ENCODE data around the gene RELL1. TPM values are rescaled to one million over a fixed set of nuclear protein-coding genes. Genes with fewer than 3 reads are reported as not detected.
A peak's percentile ranks its signal among the peaks of the same experiment; 100 is the strongest.

RELL1 gene
- total RNA-seq, 2 experiments from 2014 or later: 13.8 to 15.3 TPM

GRCh38 chr4:37667197-37668100 is 18.7 kb downstream of the RELL1 start:
- Mint-ChIP-seq H3K9me3 (no peaks in the 10 kb centered on the region), H3K4me3 (no peak overlapping the region), H3K36me3 (ENCODE audit: low read depth) (peaks cover 8% of the 10 kb centered on the region), H3K4me1 (ENCODE audit: low read depth) (peaks cover 63% of the 10 kb centered on the region), H3K27me3 (no peaks in the 10 kb centered on the region), H3K27ac (peak overlapping the region; percentile 44)
- POLR2A ChIA-PET: interaction anchor here (2.4 kb wide), 1 partner anchor 15 kb away, joined by 9 read pairs; no protein-coding TSS in a partner anchor
- no peak for DNase-seq
- no peak for ATAC-seq
- intact Hi-C loops (cut with micrococcal nuclease): no loop called here
- CTCF ChIA-PET: interaction anchor here (1.0 to 1.3 kb wide), 3 partner anchors 15 to 214 kb away, joined by 3 read pairs; a partner anchor contains a TSS
- TF ChIP-seq CTCF (IDR thresholded peaks at IDR 0.05): no peak

- Mint-ChIP-seq H3K27me3 (no peaks in the 10 kb centered on the region), H3K36me3 (ENCODE audit: low read depth) (peaks cover 8% of the 10 kb centered on the region), H3K4me3 (no peak overlapping the region), H3K9me3 (no peaks in the 10 kb centered on the region), H3K4me1 (ENCODE audit: low read depth) (peaks cover 59% of the 10 kb centered on the region), H3K27ac (peak overlapping the region; percentile 44)
- intact Hi-C loops (cut with micrococcal nuclease): no loop called here
- no peak for TF ChIP-seq CTCF (IDR thresholded peaks at IDR 0.05)
- ChIA-PET POLR2A (interaction anchor here (2.4 kb wide), 1 partner anchor 14 kb away, joined by 9 read pairs; no protein-coding TSS in a partner anchor), CTCF (interaction anchor here (1.0 to 1.3 kb wide), 3 partner anchors 16 to 213 kb away, joined by 3 read pairs; a partner anchor contains a TSS)
- DNase-seq: peak; percentile 49
- peak; percentile 70 for ATAC-seq
Observed at GRCh38 chr4:37666625-37667071, 19.5 kb downstream of the RELL1 start.

GRCh38 chr4:37665333-37666320 is 20.5 kb downstream of the RELL1 start:
- ChIA-PET CTCF (interaction anchor here (1.3 kb wide), 1 partner anchor 17 kb away, joined by 3 read pairs; no protein-coding TSS in a partner anchor), POLR2A (interaction anchor here (2.4 kb wide), 1 partner anchor 13 kb away, joined by 9 read pairs; no protein-coding TSS in a partner anchor)
- DNase-seq (no peak), ATAC-seq (no peak)
- Mint-ChIP-seq H3K4me1 (ENCODE audit: low read depth) (peaks cover 52% of the 10 kb centered on the region), H3K4me3 (no peak overlapping the region), H3K27me3 (no peaks in the 10 kb centered on the region), H3K9me3 (no peaks in the 10 kb centered on the region), H3K27ac (no peak overlapping the region), H3K36me3 (ENCODE audit: low read depth) (peaks cover 10% of the 10 kb centered on the region)
- no peak for TF ChIP-seq CTCF (IDR thresholded peaks at IDR 0.05)
- intact Hi-C loops (cut with micrococcal nuclease): no loop called here

- H3K27me3 Mint-ChIP-seq: no peaks in the 10 kb centered on the region
- no peak overlapping the region for H3K4me3 Mint-ChIP-seq
- no peak for TF ChIP-seq CTCF (IDR thresholded peaks at IDR 0.05)
- peaks cover 16% of the 10 kb centered on the region for H3K36me3 Mint-ChIP-seq (ENCODE audit: low read depth)
- H3K27ac Mint-ChIP-seq: no peak overlapping the region
- ChIA-PET CTCF (no interaction called here), POLR2A (no interaction called here)
- DNase-seq: no peak
- ATAC-seq: no peak
- peaks cover under 1% of the 10 kb centered on the region for H3K9me3 Mint-ChIP-seq
- intact Hi-C loops (cut with micrococcal nuclease): no loop called here
- peaks cover 52% of the 10 kb centered on the region for H3K4me1 Mint-ChIP-seq (ENCODE audit: low read depth)
Observed at GRCh38 chr4:37664696-37665095, 21.5 kb downstream of the RELL1 start.
